ENCODE data around the gene VWDE. TPM values are rescaled to one million over a fixed set of nuclear protein-coding genes. Genes with fewer than 3 reads are reported as not detected.
A peak's percentile ranks its signal among the peaks of the same experiment; 100 is the strongest.

VWDE gene
- total and polyA plus RNA-seq, 10 of the 15 experiments (the other 5 are each of a cell fraction or from before 2014, with no cell fraction given): 0.74 to 2.1 (median 1.3) TPM

GRCh38 chr7:12369072-12369471 lies 34.6 kb downstream of the VWDE start:
- Histone ChIP-seq H3K4me1 (ENCODE audit: control insufficient read depth, insufficient read depth, low read length) (no peaks in the 10 kb centered on the region), H3K36me3 (ENCODE audit: control insufficient read depth in 2 of 2, insufficient read depth in 2 of 2, low read length in 1 of 2) (no peaks in the 10 kb centered on the region), H3K4me2 (ENCODE audit: control insufficient read depth, insufficient read depth) (no peak overlapping the region), H2AFZ (ENCODE audit: control insufficient read depth, low read depth, low read length) (no peak overlapping the region), H3K4me3 (no peak overlapping the region), H3K79me2 (ENCODE audit: control insufficient read depth, insufficient read depth, low read length) (no peaks in the 10 kb centered on the region), H3K9me3 (replicated peaks; ENCODE audit: control insufficient read depth, insufficient read depth, low read length) (no peaks in the 10 kb centered on the region), H3K27me3 (replicated peaks in 1 of 2; ENCODE audit: control insufficient read depth in 2 of 2, insufficient read depth in 2 of 2, low read length in 1 of 2) (no peaks in the 10 kb centered on the region), H3K9ac (ENCODE audit: control insufficient read depth, insufficient read depth, low read length) (no peak overlapping the region), H4K20me1 (ENCODE audit: control insufficient read depth, insufficient read depth) (no peaks in the 10 kb centered on the region), H3K27ac (ENCODE audit: control insufficient read depth, insufficient read depth) (no peak overlapping the region)
- in situ Hi-C loops (cut with MboI): no loop called here
- no peak for DNase-seq (ENCODE audit: low read depth, low spot score)
- no peak for FAIRE-seq
- CTCF ChIA-PET: no interaction called here
- intact Hi-C loops (cut with micrococcal nuclease; ENCODE audit: unreplicated experiment): no loop called here
- ATAC-seq: no peak
- RAD21 ChIA-PET (ENCODE audit: unreplicated experiment): no interaction called here
- TF ChIP-seq EP300 (IDR thresholded peaks at IDR 0.05; ENCODE audit: borderline replicate concordance in 1 of 2, control insufficient read depth in 1 of 2, low read depth in 2 of 2, low read length in 2 of 2): no peak
- TF ChIP-seq, protein P1, sequence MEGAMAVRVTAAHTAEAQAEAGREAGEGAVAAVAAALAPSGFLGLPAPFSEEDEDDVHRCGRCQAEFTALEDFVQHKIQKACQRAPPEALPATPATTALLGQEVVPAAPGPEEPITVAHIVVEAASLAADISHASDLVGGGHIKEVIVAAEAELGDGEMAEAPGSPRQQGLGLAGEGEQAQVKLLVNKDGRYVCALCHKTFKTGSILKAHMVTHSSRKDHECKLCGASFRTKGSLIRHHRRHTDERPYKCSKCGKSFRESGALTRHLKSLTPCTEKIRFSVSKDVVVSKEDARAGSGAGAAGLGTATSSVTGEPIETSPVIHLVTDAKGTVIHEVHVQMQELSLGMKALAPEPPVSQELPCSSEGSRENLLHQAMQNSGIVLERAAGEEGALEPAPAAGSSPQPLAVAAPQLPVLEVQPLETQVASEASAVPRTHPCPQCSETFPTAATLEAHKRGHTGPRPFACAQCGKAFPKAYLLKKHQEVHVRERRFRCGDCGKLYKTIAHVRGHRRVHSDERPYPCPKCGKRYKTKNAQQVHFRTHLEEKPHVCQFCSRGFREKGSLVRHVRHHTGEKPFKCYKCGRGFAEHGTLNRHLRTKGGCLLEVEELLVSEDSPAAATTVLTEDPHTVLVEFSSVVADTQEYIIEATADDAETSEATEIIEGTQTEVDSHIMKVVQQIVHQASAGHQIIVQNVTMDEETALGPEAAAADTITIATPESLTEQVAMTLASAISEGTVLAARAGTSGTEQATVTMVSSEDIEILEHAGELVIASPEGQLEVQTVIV (IDR thresholded peaks at IDR 0.05; ENCODE audit: borderline replicate concordance, partially characterized antibody): no peak
- TF ChIP-seq KAT2A (conservative IDR thresholded peaks at IDR 0.05; ENCODE audit: control insufficient read depth, low read depth, low read length): no peak
- TF ChIP-seq STAT1 (conservative IDR thresholded peaks at IDR 0.05): no peak
- no peak for TF ChIP-seq POU2F2 (IDR thresholded peaks at IDR 0.05; ENCODE audit: borderline replicate concordance, low read depth, low read length)
- POLR2A ChIA-PET: no interaction called here
- SMC1A ChIA-PET (ENCODE audit: uncharacterized antibody, unreplicated experiment): no interaction called here
- no TSS peak for BruUV-seq (replicated peaks)

DNA sequence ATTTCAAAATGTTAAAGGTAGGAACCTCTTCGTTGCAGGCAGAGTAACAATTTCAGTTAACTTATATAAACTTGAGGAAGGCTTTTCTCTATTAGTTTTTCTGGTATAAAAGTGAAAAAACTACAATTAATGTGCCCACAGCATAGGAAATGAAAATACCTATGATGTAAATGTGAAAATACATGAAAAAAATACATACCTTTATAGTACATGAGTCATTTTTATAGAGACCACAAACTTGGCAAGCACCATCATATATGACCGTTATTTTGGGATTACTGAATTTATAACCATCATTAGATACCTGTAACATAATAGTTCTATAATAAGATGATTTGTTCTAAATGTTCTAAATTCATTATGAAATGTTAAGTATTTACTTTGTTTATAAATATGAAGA lies 42.7 kb downstream of the VWDE start:
- H3K79me2 ChIP-seq (ENCODE audit: control insufficient read depth, insufficient read depth, low read length): no peaks in the 10 kb centered on the region
- no peaks in the 10 kb centered on the region for H3K4me1 ChIP-seq (ENCODE audit: control insufficient read depth, insufficient read depth, low read length)
- TF ChIP-seq IRF4 (IDR thresholded peaks at IDR 0.05; ENCODE audit: low read depth, low read length) (no peak), NFIC (IDR thresholded peaks at IDR 0.05; ENCODE audit: low read depth, low read length) (peak; percentile 61; the same call in 1 of the 2 replicates), RUNX3 (IDR thresholded peaks at IDR 0.05; ENCODE audit: low read length) (peak; percentile 46; the same call in 1 of the 2 replicates), JUNB (IDR thresholded peaks at IDR 0.05) (peak; percentile 65)
- H3K27ac ChIP-seq (ENCODE audit: control insufficient read depth, insufficient read depth): no peak overlapping the region
- ATAC-seq (no peak), FAIRE-seq (no peak), DNase-seq (ENCODE audit: low read depth, low spot score) (no peak)
- ChIA-PET RAD21 (ENCODE audit: unreplicated experiment) (no interaction called here), CTCF (no interaction called here), SMC1A (ENCODE audit: uncharacterized antibody, unreplicated experiment) (no interaction called here), POLR2A (no interaction called here)
- no peak overlapping the region for H3K4me3 ChIP-seq
- no peaks in the 10 kb centered on the region for H3K27me3 ChIP-seq (replicated peaks in 1 of 2; ENCODE audit: control insufficient read depth in 2 of 2, insufficient read depth in 2 of 2, low read length in 1 of 2)
- H4K20me1 ChIP-seq (ENCODE audit: control insufficient read depth, insufficient read depth): no peaks in the 10 kb centered on the region
- no TSS peak for BruUV-seq (replicated peaks)
- no peaks in the 10 kb centered on the region for H3K9me3 ChIP-seq (replicated peaks; ENCODE audit: control insufficient read depth, insufficient read depth, low read length)
- no peaks in the 10 kb centered on the region for H3K36me3 ChIP-seq (ENCODE audit: control insufficient read depth in 2 of 2, insufficient read depth in 2 of 2, low read length in 1 of 2)
- intact Hi-C loops (cut with micrococcal nuclease; ENCODE audit: unreplicated experiment) (no loop called here), in situ Hi-C loops (cut with MboI) (no loop called here)
- no peak overlapping the region for H3K4me2 ChIP-seq (ENCODE audit: control insufficient read depth, insufficient read depth)
- WGBS (ENCODE audit: insufficient coverage, insufficient replicate concordance, low lambda C conversion rate, missing lambda C conversion rate): 2% methylated on average over 2 of the region's 2 CpGs
- H2AFZ ChIP-seq (ENCODE audit: control insufficient read depth, low read depth, low read length): no peak overlapping the region
- H3K9ac ChIP-seq (ENCODE audit: control insufficient read depth, insufficient read depth, low read length): no peak overlapping the region

Data from GM12878 (cell line).